ENCODE results near the gene FHAD1.
"Not testable (repeated sequence)": the region's sequence is repeated elsewhere in the genome, so short reads cannot be mapped to it uniquely, and the experiment has no call there.

Gene FHAD1

DNA sequence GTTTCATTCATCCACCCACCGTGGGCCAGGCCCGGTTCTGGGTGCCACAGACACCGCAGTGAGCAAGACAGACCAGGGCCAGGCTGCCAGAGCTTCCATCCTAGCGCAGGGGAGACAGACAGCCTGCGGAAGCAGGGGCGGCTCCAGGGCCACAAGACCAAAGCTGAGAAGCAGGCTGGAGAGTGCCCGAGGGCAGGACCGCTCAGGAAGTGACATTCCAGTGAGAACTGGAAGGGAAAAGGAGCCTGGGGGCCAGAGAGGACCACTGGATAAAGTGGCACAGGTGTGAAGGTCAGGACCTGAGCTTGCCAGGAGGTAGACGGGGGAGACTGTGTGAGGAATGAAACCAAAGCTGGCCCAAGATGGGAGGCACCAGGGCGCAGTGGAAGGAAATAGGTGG lies 103.1 kb downstream of the FHAD1 start:
- DNase-seq = no peak

- DNase-seq = no peak
These were observed 103.7 kb downstream of the FHAD1 start for GRCh38 chr1:15350551-15351200.

- no peak for DNase-seq
These were observed 104.3 kb downstream of the FHAD1 start for GRCh38 chr1:15351310-15351709.

DNA sequence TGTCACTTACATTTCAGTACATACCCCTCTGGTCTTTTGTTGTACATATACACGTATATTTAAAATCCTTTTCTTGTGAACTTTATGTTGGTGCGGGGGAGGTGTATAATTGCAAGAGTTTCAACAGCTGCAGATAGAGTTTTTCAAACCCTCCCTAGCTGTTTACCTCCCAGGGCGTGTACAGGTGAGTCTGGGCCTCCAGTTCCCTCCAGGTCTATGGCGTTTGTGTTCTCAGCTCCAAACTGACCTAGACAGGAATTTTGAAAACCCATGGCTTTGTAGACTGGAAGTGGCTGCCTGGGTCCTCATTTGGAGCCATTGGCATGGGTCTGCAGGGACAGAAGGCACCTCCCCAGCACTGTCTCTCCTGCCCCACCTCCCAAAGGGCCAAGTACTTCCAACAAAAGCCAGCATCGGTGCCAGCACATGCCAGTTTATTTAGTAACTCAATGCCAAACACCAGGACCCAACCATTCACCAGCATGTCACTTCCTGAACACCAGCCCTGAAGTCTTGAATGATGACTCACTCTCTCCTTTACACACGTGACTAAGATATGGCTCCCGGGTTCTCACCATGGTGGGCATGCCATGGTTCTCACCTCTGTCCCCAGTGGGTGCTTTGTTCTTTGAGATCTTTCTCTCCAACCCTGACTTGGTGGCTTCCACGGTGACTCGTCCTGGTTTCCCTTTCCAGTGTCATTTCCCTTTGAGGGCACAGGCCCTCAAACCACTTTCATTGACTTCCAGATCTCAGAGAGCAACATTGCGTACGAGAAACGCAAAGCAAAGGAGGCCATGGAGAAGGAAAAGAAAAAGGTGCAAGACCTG lies 105.3 kb downstream of the FHAD1 start:
- peak; percentile 40 for DNase-seq

- DNase-seq = no peak
These were observed 107.0 kb downstream of the FHAD1 start for GRCh38 chr1:15353839-15354579.

DNA sequence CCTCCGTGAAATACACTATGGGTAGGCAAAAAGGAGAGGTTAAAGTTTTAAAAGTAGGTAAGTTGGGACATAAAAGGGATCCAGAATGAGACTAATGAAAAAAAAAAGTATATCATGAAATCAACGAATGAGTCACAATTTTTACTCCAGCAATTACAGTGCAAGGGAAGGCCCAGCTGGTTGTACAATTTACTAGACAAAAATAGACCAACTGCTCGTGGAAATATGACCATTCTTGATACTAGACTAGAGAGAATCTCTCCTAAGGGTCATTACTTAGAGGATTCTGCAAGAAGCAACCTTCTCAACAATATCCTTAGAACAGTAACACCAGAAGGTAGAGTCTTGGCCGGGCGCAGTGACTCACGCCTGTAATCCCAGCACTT lies 107.5 kb downstream of the FHAD1 start:
- DNase-seq = no peak

GRCh38 chr1:15355968-15356625 lies 109.1 kb downstream of the FHAD1 start:
- DNase-seq = no peak

DNA sequence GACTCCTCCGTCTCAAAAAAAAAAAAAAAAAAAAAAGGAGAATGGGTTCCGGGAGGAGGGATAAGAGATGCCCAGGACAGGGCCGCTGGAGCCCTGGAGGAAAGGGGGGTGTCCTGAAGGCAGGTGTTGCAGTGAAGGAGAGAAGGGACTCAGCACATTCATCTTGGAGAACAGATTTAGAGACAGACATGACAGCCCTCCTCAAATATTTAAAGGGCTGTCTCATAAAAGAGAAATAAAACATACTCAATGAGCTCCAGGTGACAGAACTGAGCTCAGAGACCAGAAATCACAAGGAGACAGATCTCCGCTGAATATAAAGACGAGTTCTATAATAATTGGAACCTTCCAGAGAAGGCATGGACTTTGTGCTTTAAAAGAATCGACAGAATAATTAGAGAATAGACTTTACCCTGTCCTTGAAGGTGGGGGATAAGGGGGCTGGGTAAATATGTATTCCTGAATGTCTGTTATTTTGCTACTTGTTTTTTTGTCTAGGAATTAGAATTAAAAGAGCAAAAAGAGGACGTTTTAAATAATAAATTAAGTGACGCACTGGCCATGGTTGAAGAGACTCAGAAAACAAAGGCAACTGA lies 110.7 kb downstream of the FHAD1 start:
- DNase-seq = no peak

DNA sequence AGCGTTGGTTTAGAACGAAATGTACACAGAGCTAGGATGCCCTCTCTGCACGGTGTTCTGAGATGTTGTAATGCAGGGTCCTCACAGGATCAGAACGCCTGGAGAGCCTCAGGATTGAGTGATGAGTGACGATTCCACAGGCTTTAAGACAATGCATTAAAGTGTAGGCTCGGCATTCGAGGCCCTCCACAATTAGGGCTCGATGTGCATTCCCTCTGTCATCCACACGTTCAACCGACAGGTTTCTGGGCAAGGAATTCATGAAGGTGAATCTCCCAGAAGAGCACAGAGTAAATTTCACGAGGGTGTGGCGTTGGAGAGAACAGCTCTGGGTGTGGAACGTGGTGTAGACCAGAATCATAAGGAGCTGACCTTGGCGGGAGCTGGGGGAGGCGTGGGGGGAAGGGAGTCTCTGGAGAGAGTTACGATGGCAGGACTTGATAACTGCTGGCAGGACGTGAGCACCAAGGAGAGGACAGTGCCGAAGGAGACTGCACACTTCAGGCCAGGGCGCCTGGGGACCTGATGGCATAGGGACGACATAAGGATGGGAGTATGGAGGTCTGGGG lies 111.6 kb downstream of the FHAD1 start:
- no peak for DNase-seq

GRCh38 chr1:15360700-15361099 lies 113.7 kb downstream of the FHAD1 start:
- no peak for DNase-seq

DNA sequence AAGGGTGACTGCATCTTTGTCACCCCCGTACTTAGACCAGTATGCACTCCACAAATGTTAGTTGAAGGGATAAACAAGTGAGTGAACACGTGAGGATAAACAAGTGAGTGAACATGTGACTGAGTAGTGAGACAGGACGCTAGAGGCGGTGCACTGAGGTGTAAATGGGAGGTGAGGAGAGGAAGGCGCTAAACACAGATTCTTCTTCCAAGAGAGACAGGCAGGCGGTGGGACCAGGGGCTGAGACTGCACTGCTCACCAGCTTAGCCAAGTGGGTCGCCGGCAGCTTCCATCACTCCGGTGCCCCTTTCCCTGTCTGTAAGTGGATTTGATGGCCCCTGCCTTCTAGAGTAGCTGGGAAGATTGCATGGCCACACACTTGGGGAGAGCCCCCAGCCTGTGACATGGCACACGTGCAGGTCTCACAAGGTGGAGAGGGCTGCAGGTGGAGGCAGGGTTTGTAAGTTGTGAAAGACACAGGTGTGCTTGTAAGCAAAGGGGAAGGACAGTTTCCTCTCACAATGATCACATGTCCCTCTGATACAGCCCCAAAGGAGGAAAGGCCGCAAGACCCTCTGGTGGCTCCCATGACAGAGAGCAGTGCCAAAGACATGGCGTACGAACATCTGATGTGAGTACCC lies 115.2 kb downstream of the FHAD1 start:
- no peak for DNase-seq

DNA sequence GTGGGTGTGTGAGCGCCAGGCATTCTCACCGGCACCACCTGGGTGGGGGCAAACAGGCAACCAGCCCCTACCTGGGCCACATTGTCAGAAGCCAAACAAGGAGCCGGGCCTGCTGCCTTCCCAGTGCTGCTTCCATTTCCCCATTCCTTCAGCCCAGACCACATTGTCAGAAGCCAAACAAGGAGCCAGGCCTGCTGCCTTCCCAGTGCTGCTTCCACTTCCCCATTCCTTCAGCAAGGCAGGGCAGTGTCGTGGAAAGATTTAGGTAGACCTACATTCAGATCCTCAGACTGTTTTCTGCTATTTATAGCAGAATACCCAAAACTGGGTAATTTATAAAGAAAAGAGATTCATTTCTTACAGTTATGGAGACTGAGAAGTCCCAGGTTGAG lies 115.7 kb downstream of the FHAD1 start:
- no peak for DNase-seq

GRCh38 chr1:15364740-15365139 lies 117.7 kb downstream of the FHAD1 start:
- DNase-seq = no peak

- no peak for DNase-seq
These were observed 121.9 kb downstream of the FHAD1 start for GRCh38 chr1:15368888-15369287.

DNA sequence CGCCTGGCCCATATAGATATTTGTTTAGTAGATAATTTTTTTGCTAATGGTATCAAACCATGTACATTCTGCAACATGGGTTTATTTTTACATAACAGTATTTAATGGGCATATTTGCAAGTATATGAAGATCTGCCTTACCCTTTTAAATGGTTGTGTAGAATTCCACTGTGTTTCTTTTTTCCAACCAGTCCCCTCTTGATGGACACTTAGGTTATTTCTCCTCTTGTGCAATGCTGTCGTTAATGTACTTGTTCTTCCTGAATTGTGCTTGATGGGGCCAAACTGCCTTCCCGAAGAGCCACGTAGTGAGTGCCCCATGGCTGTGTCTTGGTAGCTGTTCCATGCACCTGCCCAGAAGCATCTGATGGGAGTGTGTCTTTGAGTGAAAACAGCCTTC lies 123.2 kb downstream of the FHAD1 start:
- no peak for DNase-seq

- DNase-seq = no peak
These were observed 123.9 kb downstream of the FHAD1 start for GRCh38 chr1:15370781-15371520.

DNA sequence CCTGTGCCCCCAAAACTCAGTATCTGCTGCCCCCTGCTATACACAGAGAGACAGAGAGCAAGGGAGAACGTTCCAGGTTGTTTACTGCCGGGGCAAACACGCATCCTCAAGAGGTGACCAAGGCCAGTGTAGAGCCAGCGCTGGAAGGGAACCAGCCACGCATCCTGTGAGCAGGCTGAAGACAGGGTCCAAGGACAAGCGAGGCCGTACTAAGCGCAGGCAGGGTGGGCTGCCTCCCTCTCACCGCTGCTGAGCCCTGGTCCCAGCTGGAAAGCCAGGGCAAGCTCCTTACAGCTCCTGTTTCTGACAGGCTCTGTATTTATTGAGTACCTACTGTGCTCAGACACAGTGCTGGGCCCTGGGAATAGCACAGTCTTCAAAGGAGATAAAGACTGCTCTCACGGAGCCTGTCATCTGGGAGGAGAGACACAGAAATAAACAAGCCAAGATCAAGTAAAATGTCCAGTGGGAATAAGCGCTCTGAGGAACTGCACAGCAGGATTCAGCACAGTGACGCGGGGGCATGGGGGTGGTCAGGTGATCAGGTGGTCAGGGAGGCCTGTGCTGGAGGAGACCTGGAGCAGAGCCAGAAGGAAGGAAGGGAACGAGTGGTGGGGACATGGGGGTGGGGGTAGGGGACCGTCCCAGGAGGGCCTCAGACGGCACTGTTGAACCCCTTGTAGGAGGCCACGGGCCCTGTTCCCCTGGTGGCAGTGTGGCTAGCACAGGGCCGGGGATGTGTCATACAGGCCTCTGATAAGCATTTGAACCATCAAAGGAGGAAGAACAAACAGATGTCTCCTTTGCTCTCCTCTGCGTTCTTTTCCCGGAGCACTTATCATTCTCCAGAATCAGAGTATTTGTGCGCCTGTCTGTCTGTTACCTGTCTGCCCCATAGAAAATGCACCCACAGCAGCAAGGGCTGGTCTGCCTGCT lies 124.9 kb downstream of the FHAD1 start:
- DNase-seq = no peak

DNA sequence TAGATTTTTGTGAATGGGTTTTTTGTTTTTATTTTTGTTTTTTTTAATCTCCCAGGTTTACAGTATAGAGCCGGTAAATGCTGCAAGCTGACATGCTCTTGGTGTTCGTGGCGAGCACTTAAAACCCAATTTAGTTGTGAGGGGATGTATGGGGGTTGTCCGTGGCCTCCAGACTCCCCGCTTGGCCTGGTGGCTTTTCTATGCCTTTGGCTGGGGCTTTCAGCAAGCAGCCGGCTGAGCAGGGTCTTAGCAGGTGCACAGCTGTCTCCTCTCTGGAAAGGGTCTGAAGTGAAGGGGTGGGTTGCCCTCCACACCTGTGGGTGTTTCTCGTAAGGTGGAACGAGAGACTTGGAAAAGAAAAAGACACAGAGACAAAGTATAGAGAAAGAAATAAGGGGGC lies 131.7 kb downstream of the FHAD1 start:
- no peak for DNase-seq

GRCh38 chr1:15379151-15379550 lies 132.1 kb downstream of the FHAD1 start:
- not testable (repeated sequence) for DNase-seq

Data from GDM1 (cell line).